IPS-15b (cell line): ENCODE data around the gene USP27X.

Source experiments
- H3K27me3 ChIP-seq: one replicate; pipeline ENCODE4 v1.6.1; 2013; ENCODE audit warnings: low read length; ENCODE audit not compliant: control insufficient read depth, insufficient read depth
- H3K36me3 ChIP-seq: one replicate; pipeline ENCODE4 v1.6.1; 2013; ENCODE audit warnings: low read length; ENCODE audit not compliant: control insufficient read depth, insufficient read depth
- H3K4me1 ChIP-seq: one replicate; pipeline ENCODE4 v1.6.1; 2013; ENCODE audit warnings: mild to moderate bottlenecking, low read length; ENCODE audit not compliant: control insufficient read depth, insufficient read depth
- H3K4me3 ChIP-seq: one replicate; pipeline ENCODE4 v1.5.1; 2013; ENCODE audit warnings: low read depth, low read length
- H3K9ac ChIP-seq: one replicate; pipeline ENCODE4 v1.6.1; 2013; ENCODE audit warnings: low read depth, mild to moderate bottlenecking, low read length
- H3K9me3 ChIP-seq: one replicate; pipeline ENCODE4 v1.6.1; 2013; ENCODE audit warnings: mild to moderate bottlenecking, low read length; ENCODE audit not compliant: control insufficient read depth, insufficient read depth

USP27X gene

GRCh38 chrX:49859491-49859890 is 19.8 kb upstream of the USP27X start:
- H3K4me1 ChIP-seq, result no peaks in the 10 kb centered on the region
- no peaks in the 10 kb centered on the region for H3K9me3 ChIP-seq
- H3K36me3 ChIP-seq, result no peaks in the 10 kb centered on the region
- H3K27me3 ChIP-seq, result no peaks in the 10 kb centered on the region
- H3K9ac ChIP-seq, result no peak overlapping the region
- H3K4me3 ChIP-seq, result no peak overlapping the region

GRCh38 chrX:49860867-49861535 is 18.3 kb upstream of the USP27X start:
- no peaks in the 10 kb centered on the region for H3K36me3 ChIP-seq
- H3K27me3 ChIP-seq, result no peaks in the 10 kb centered on the region
- no peaks in the 10 kb centered on the region for H3K9me3 ChIP-seq
- H3K4me1 ChIP-seq, result no peaks in the 10 kb centered on the region
- H3K4me3 ChIP-seq, result no peak overlapping the region
- no peak overlapping the region for H3K9ac ChIP-seq

GRCh38 chrX:49862093-49862492 is 17.2 kb upstream of the USP27X start:
- Histone ChIP-seq H3K4me3 (no peak overlapping the region), H3K27me3 (no peaks in the 10 kb centered on the region), H3K9ac (no peak overlapping the region), H3K4me1 (no peaks in the 10 kb centered on the region), H3K9me3 (no peaks in the 10 kb centered on the region), H3K36me3 (no peaks in the 10 kb centered on the region)

- Histone ChIP-seq H3K9me3 (peaks cover 3% of the 10 kb centered on the region), H3K27me3 (peaks cover under 1% of the 10 kb centered on the region), H3K36me3 (no peaks in the 10 kb centered on the region), H3K4me3 (no peak overlapping the region), H3K9ac (no peak overlapping the region), H3K4me1 (no peaks in the 10 kb centered on the region)
These were observed 10.5 kb upstream of the USP27X start for GRCh38 chrX:49868739-49869138.

- Histone ChIP-seq H3K9me3 (no peaks in the 10 kb centered on the region), H3K36me3 (no peaks in the 10 kb centered on the region), H3K9ac (no peak overlapping the region), H3K27me3 (peaks cover 24% of the 10 kb centered on the region), H3K4me3 (no peak overlapping the region), H3K4me1 (no peaks in the 10 kb centered on the region)
These were observed 2.5 kb upstream of the USP27X start for GRCh38 chrX:49876750-49877149.

- Histone ChIP-seq H3K4me3 (no peak overlapping the region), H3K9ac (no peak overlapping the region), H3K36me3 (no peaks in the 10 kb centered on the region), H3K27me3 (peaks cover 24% of the 10 kb centered on the region), H3K4me1 (no peaks in the 10 kb centered on the region), H3K9me3 (no peaks in the 10 kb centered on the region)
These were observed 1.7 kb upstream of the USP27X start for GRCh38 chrX:49877397-49878101.

GRCh38 chrX:49878128-49878833 is 1.0 kb upstream of the USP27X start:
- H3K36me3 ChIP-seq, result no peaks in the 10 kb centered on the region
- H3K9ac ChIP-seq, result no peak overlapping the region
- no peaks in the 10 kb centered on the region for H3K4me1 ChIP-seq
- H3K9me3 ChIP-seq, result no peaks in the 10 kb centered on the region
- H3K4me3 ChIP-seq, result peak overlapping the region; percentile 59
- H3K27me3 ChIP-seq, result peaks cover 24% of the 10 kb centered on the region

- no peaks in the 10 kb centered on the region for H3K9me3 ChIP-seq
- H3K9ac ChIP-seq, result no peak overlapping the region
- H3K27me3 ChIP-seq, result peaks cover 21% of the 10 kb centered on the region
- peak overlapping the region; percentile 59 for H3K4me3 ChIP-seq
- no peaks in the 10 kb centered on the region for H3K4me1 ChIP-seq
- no peaks in the 10 kb centered on the region for H3K36me3 ChIP-seq
These were observed 483 bp downstream of the USP27X start for GRCh38 chrX:49879656-49880277.

- H3K9ac ChIP-seq, result no peak overlapping the region
- no peaks in the 10 kb centered on the region for H3K4me1 ChIP-seq
- no peaks in the 10 kb centered on the region for H3K36me3 ChIP-seq
- H3K4me3 ChIP-seq, result no peak overlapping the region
- peaks cover 19% of the 10 kb centered on the region for H3K27me3 ChIP-seq
- no peaks in the 10 kb centered on the region for H3K9me3 ChIP-seq
These were observed 1.4 kb downstream of the USP27X start for GRCh38 chrX:49880668-49881067.

- Histone ChIP-seq H3K4me1 (no peaks in the 10 kb centered on the region), H3K4me3 (no peak overlapping the region), H3K27me3 (peaks cover 8% of the 10 kb centered on the region), H3K9ac (no peak overlapping the region), H3K36me3 (no peaks in the 10 kb centered on the region), H3K9me3 (no peaks in the 10 kb centered on the region)
These were observed 5.1 kb downstream of the USP27X start for GRCh38 chrX:49884290-49884862.

GRCh38 chrX:49892542-49892941 is 13.3 kb downstream of the USP27X start:
- H3K4me1 ChIP-seq, result no peaks in the 10 kb centered on the region
- H3K9me3 ChIP-seq, result no peaks in the 10 kb centered on the region
- no peak overlapping the region for H3K9ac ChIP-seq
- no peak overlapping the region for H3K4me3 ChIP-seq
- H3K27me3 ChIP-seq, result no peaks in the 10 kb centered on the region
- no peaks in the 10 kb centered on the region for H3K36me3 ChIP-seq
